Activated T-helper 17 cell treated with anti-CD3 and anti-CD28 coated beads, Interleukin-2, amount 50 U/mL, for 72 hours (primary cell): ENCODE results near the gene ACOXL. TPM values are rescaled to one million over a fixed set of nuclear protein-coding genes. Genes with fewer than 3 reads are reported as not detected.

ENCODE experiments used
- ATAC-seq: fragments of 150-1000 bp; cut with Tn5 transposase; replicated peaks from 2 replicates; pipeline ENCODE4 v1.10.0; 2021; ENCODE audit warnings: mild to moderate bottlenecking, moderate library complexity
- H3K27ac Mint-ChIP-seq: one replicate; pipeline ENCODE4 v1.8.0; 2022; ENCODE audit warnings: mixed read lengths
- H3K27me3 Mint-ChIP-seq: one replicate; pipeline ENCODE4 v1.8.0; 2022; ENCODE audit warnings: mixed read lengths
- H3K36me3 Mint-ChIP-seq: one replicate; pipeline ENCODE4 v1.8.0; 2022; ENCODE audit warnings: low read depth, mild to moderate bottlenecking, mixed read lengths
- H3K4me1 Mint-ChIP-seq: one replicate; pipeline ENCODE4 v1.8.0; 2022; ENCODE audit warnings: mixed read lengths
- H3K4me3 Mint-ChIP-seq: one replicate; pipeline ENCODE4 v1.8.0; 2022; ENCODE audit warnings: mild to moderate bottlenecking, mixed read lengths
- H3K9me3 Mint-ChIP-seq: one replicate; pipeline ENCODE4 v1.8.0; 2022; ENCODE audit warnings: mixed read lengths
- total RNA-seq, 2 donors: library from RNA; stranded (reverse); gene quantifications; one replicate each; pipeline ENCODE4 v1.2.3, GENCODE V29; 2022

ACOXL gene
- total RNA-seq, 2 donors from 2014 or later = 0.34 TPM; not detected in 1

DNA sequence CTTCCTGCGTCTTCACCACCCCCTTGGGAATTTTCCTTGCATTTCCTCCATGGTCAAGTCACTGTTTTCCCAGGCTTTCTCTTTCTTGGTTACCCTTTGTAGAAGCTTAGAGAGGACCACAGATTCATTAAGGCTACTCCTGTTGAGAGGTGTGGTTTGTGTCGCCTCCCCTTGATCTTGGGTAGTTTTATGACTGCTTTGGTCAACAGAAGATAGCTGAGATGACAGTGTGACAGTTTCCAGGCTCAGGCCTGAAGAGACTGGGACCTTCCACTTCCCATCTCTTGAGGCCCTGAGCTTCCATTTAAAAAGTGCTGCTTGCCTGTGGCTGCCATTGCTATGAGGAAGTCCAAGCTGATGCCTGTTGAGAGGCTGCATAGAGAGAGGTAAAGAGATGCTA is 5.4 kb downstream of the ACOXL start:
- H3K4me3 Mint-ChIP-seq = no peak overlapping the region
- no peaks in the 10 kb centered on the region for H3K36me3 Mint-ChIP-seq
- ATAC-seq = no peak
- no peak overlapping the region for H3K27ac Mint-ChIP-seq
- H3K4me1 Mint-ChIP-seq = no peaks in the 10 kb centered on the region
- no peaks in the 10 kb centered on the region for H3K9me3 Mint-ChIP-seq
- peaks cover 76% of the 10 kb centered on the region for H3K27me3 Mint-ChIP-seq

- ATAC-seq = no peak
- no peak overlapping the region for H3K4me3 Mint-ChIP-seq
- H3K27ac Mint-ChIP-seq = no peak overlapping the region
- H3K4me1 Mint-ChIP-seq = no peaks in the 10 kb centered on the region
- no peaks in the 10 kb centered on the region for H3K36me3 Mint-ChIP-seq
- H3K9me3 Mint-ChIP-seq = no peaks in the 10 kb centered on the region
- H3K27me3 Mint-ChIP-seq = peaks cover 74% of the 10 kb centered on the region
Observed at GRCh38 chr2:110740747-110741349, 8.5 kb downstream of the ACOXL start.

DNA sequence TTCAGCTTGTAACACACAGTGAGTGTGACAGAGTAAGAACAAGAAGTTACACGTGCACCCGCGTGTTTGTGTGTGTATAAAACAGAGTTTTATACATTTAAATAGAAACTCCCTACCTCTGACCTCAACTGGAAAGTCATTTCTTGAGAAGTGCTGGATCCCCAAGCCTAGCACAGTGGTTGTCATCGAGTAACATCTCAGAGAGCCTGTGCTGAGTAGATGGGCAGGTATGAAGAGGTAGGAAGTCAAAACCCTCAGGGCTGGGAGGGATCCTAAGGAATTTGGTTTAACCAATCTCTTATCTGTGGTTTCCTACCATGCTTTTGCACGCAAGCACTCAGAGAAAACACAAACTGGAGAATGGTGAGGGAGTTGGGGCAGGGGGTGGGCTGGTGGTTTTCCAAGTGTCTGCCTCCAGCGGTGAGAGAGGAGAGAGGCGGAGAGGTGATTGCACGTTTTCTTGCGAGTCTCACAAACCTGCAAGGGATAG is 9.2 kb downstream of the ACOXL start:
- Mint-ChIP-seq H3K9me3 (no peaks in the 10 kb centered on the region), H3K4me3 (no peak overlapping the region), H3K36me3 (no peaks in the 10 kb centered on the region), H3K4me1 (no peaks in the 10 kb centered on the region), H3K27me3 (peaks cover 73% of the 10 kb centered on the region), H3K27ac (no peak overlapping the region)
- ATAC-seq = peak; percentile 64

GRCh38 chr2:110742412-110742811 is 10.0 kb downstream of the ACOXL start:
- no peak overlapping the region for H3K27ac Mint-ChIP-seq
- H3K27me3 Mint-ChIP-seq = peaks cover 65% of the 10 kb centered on the region
- H3K4me3 Mint-ChIP-seq = no peak overlapping the region
- no peak for ATAC-seq
- H3K9me3 Mint-ChIP-seq = no peaks in the 10 kb centered on the region
- H3K36me3 Mint-ChIP-seq = no peaks in the 10 kb centered on the region
- no peaks in the 10 kb centered on the region for H3K4me1 Mint-ChIP-seq

GRCh38 chr2:110743600-110743999 is 11.2 kb downstream of the ACOXL start:
- ATAC-seq = no peak
- H3K4me1 Mint-ChIP-seq = peaks cover 12% of the 10 kb centered on the region
- H3K4me3 Mint-ChIP-seq = no peak overlapping the region
- H3K9me3 Mint-ChIP-seq = no peaks in the 10 kb centered on the region
- H3K27ac Mint-ChIP-seq = no peak overlapping the region
- H3K27me3 Mint-ChIP-seq = peaks cover 58% of the 10 kb centered on the region
- peaks cover 4% of the 10 kb centered on the region for H3K36me3 Mint-ChIP-seq

DNA sequence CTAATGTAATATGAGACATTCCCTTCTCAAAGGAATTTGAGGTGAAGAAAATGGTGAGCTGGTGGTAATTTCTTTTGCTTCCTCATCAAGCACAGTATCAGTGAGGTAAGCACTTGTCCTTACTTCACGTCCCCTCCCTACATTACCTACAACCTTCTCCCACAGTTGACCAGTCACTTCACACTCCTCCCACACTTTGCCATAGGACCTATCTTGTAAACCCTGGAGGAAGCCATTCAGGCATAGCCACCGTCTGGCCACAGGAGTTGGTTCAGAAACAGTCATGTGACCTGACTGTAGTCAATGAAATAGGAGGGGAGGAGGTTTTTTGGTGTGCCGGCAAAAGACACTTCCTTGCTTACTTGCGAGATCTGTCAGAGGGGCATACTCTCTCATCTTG is 12.1 kb downstream of the ACOXL start:
- peaks cover 14% of the 10 kb centered on the region for H3K4me1 Mint-ChIP-seq
- H3K27ac Mint-ChIP-seq = no peak overlapping the region
- H3K27me3 Mint-ChIP-seq = peaks cover 51% of the 10 kb centered on the region
- no peaks in the 10 kb centered on the region for H3K9me3 Mint-ChIP-seq
- H3K4me3 Mint-ChIP-seq = no peak overlapping the region
- ATAC-seq = no peak
- H3K36me3 Mint-ChIP-seq = peaks cover 4% of the 10 kb centered on the region

DNA sequence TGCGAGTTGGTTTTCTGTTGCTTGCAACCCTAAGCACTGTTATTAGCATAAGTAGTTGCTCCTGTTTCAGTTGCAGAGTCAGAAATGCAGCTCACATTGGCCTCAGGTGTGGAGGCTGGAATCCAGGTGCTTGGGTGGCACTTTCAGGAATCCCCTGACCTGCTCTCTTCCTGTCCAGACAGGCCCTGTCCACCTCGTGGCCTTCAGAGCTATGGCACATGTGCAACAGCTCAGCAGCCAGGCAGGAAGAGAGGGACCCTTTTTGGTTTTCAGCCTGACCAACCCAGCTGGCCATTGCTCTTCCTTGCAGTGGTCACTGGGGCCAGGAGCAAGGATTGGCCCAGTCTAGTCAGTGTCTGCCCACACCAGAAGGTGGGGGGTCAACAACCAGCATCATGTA is 12.7 kb downstream of the ACOXL start:
- H3K36me3 Mint-ChIP-seq = peaks cover 4% of the 10 kb centered on the region
- H3K4me1 Mint-ChIP-seq = peaks cover 18% of the 10 kb centered on the region
- no peak for ATAC-seq
- H3K9me3 Mint-ChIP-seq = no peaks in the 10 kb centered on the region
- H3K27ac Mint-ChIP-seq = no peak overlapping the region
- no peak overlapping the region for H3K4me3 Mint-ChIP-seq
- peaks cover 48% of the 10 kb centered on the region for H3K27me3 Mint-ChIP-seq

DNA sequence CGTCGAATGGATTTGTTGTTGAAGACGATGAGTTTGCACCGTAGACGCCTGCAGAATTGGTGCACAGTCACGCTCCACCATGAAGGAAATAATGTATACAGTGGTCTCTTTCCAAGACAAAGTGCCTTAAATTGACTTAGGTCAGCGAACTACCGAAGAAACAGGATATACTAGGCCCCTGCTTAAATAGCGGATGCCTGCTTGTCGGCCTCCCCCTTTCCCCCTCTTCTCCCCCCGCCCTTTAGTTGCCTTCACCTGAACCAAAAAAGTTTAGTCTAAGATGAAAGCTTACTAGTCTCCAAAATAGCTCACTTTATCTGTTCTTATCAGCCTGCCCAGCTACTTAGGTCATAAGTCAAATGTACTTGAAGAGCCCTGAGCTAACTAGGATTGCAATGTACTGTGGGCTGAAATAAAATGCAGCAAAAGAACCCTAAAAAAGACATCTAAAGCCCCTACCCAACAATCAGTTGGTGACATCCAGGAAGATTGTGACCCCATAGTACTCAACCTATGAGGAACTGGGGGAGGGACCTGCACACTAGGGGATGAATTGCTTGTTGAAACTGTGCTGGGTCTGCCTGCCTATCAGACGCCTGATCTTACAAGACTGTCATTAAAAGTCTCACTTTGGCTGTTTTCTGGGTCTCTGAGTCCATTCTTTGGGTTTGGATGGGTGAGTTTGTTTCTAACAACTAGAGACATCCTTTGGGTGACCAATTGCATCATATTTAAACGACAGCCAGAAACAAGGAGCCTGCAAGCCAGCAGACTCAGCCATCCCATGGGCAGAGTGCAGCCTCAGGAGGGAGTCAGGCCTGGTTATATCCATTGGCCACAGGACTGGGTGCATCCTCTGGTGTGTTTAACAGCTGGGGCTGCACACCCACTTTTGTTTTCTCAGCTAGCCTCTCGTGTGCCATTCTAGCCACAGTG is 14.5 kb downstream of the ACOXL start:
- H3K27me3 Mint-ChIP-seq = peaks cover 32% of the 10 kb centered on the region
- ATAC-seq = no peak

GRCh38 chr2:110747522-110748488 is 15.4 kb downstream of the ACOXL start:
- Mint-ChIP-seq H3K9me3 (no peaks in the 10 kb centered on the region), H3K27ac (peak overlapping the region; percentile 36), H3K27me3 (peaks cover 26% of the 10 kb centered on the region), H3K4me3 (peak overlapping the region; percentile 53), H3K36me3 (peaks cover 4% of the 10 kb centered on the region), H3K4me1 (peaks cover 18% of the 10 kb centered on the region)
- no peak for ATAC-seq

More for the DNA sequence above, 14.5 kb downstream of the ACOXL start:
- H3K4me1 Mint-ChIP-seq = peaks cover 18% of the 10 kb centered on the region
- no peaks in the 10 kb centered on the region for H3K9me3 Mint-ChIP-seq
- H3K4me3 Mint-ChIP-seq = no peak overlapping the region
- no peak overlapping the region for H3K27ac Mint-ChIP-seq
- peaks cover 4% of the 10 kb centered on the region for H3K36me3 Mint-ChIP-seq

GRCh38 chr2:110748489-110748867 is 16.1 kb downstream of the ACOXL start:
- Mint-ChIP-seq H3K4me3 (peak overlapping the region; percentile 53), H3K27ac (peak overlapping the region; percentile 36), H3K36me3 (peaks cover 4% of the 10 kb centered on the region), H3K27me3 (peaks cover 22% of the 10 kb centered on the region), H3K9me3 (no peaks in the 10 kb centered on the region), H3K4me1 (peaks cover 18% of the 10 kb centered on the region)
- ATAC-seq = peak; percentile 99

DNA sequence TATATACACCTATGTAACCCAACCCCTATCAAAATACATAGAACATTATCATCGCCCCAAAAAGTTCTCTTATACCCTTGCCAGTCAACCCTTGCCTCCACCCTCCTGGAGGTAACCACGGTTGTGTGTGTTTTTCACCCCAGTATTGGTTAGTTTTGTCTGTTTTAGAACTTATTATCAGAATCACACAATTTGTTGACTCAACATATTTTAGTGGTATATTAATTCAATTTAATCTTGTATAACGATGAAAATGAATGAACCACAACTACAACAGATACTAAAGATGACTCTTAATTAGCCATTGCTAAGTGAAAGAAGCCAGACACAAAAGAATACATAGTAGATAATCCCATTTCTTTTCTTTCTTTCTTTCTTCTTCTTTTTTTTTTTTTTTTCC is 19.3 kb downstream of the ACOXL start:
- H3K27me3 Mint-ChIP-seq = no peaks in the 10 kb centered on the region
- peaks cover 4% of the 10 kb centered on the region for H3K36me3 Mint-ChIP-seq
- H3K9me3 Mint-ChIP-seq = no peaks in the 10 kb centered on the region
- no peak overlapping the region for H3K4me3 Mint-ChIP-seq
- no peak overlapping the region for H3K27ac Mint-ChIP-seq
- peaks cover 18% of the 10 kb centered on the region for H3K4me1 Mint-ChIP-seq
- no peak for ATAC-seq

GRCh38 chr2:110752871-110753270 is 20.5 kb downstream of the ACOXL start:
- Mint-ChIP-seq H3K27ac (no peak overlapping the region), H3K4me3 (no peak overlapping the region), H3K9me3 (no peaks in the 10 kb centered on the region), H3K27me3 (peaks cover 5% of the 10 kb centered on the region), H3K4me1 (peaks cover 14% of the 10 kb centered on the region), H3K36me3 (peaks cover 4% of the 10 kb centered on the region)
- no peak for ATAC-seq

DNA sequence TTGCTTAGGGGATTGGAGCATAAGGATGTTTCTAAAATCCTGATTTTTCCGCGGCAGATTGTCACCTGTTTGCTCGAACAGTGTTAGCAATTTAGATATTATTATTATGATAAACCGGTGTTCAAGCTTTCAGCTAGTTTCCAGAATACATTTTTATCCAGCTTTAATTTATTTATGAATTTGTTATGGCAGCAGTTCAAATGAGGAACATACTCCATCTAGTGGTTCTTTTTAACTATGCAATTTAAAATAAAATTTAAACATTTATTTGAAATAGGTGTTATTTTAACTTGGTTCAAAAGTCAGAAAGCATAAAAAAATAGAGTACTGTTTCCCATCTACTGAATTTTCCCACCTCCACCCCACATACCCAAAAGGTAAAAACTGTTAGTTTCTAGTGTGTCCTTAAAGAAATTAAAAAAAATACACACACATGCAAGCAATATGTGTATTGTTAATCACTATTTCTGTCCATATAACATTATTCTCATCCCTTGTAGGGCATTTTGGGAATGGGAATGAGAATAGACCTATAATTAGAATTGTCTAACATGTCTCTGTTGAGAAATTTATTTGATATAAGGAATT is 23.2 kb downstream of the ACOXL start:
- H3K36me3 Mint-ChIP-seq = no peaks in the 10 kb centered on the region
- no peaks in the 10 kb centered on the region for H3K4me1 Mint-ChIP-seq
- no peak for ATAC-seq
- no peaks in the 10 kb centered on the region for H3K9me3 Mint-ChIP-seq
- no peak overlapping the region for H3K27ac Mint-ChIP-seq
- H3K4me3 Mint-ChIP-seq = no peak overlapping the region
- H3K27me3 Mint-ChIP-seq = peaks cover 21% of the 10 kb centered on the region

- Mint-ChIP-seq H3K4me3 (no peak overlapping the region), H3K27me3 (peaks cover 25% of the 10 kb centered on the region), H3K27ac (no peak overlapping the region), H3K4me1 (no peaks in the 10 kb centered on the region), H3K36me3 (no peaks in the 10 kb centered on the region), H3K9me3 (no peaks in the 10 kb centered on the region)
- ATAC-seq = no peak
Observed at GRCh38 chr2:110759411-110759810, 27.0 kb downstream of the ACOXL start.
